Testis (tissue), 3 donors: ENCODE data around the gene WDFY2. TPM values are rescaled to one million over a fixed set of nuclear protein-coding genes. Genes with fewer than 3 reads are reported as not detected.

Experiments
- DNase-seq: peaks from one replicate; pipeline ENCODE4 v3.0.0-alpha.2; 2019
- H3K27ac ChIP-seq, 2 donors: fragments of 200-600 bp; sonication (generic); one replicate each; pipeline ENCODE4 v1.5.1; 2019
- H3K27me3 ChIP-seq: fragments of 200-600 bp; sonication (generic); one replicate; pipeline ENCODE4 v1.5.1; 2019
- H3K36me3 ChIP-seq: fragments of 200-600 bp; sonication (generic); one replicate; pipeline ENCODE4 v1.5.1; 2017; ENCODE audit warnings: low read depth; ENCODE audit errors: missing control alignments
- H3K4me1 ChIP-seq: fragments of 200-600 bp; sonication (generic); one replicate; pipeline ENCODE4 v1.5.1; 2019
- H3K4me3 ChIP-seq, 2 donors: fragments of 200-600 bp; sonication (generic); one replicate each; pipeline ENCODE4 v1.5.1; 2017 to 2019
- H3K9me3 ChIP-seq: fragments of 200-600 bp; sonication (generic); one replicate; pipeline ENCODE4 v1.5.1; 2017
- CTCF ChIP-seq, 3 experiments: fragments of 450-650 bp in 2 of 3; fragments of 200-600 bp in 1 of 3; sonication (generic) in 1 of 3; IDR thresholded peaks; one replicate each; pipeline ENCODE4 v1.5.1; 2016 to 2019; ENCODE audit warnings: antibody characterized with exemption in 3 of 3, mild to moderate bottlenecking in 2 of 3, moderate library complexity in 1 of 3
- POLR2A ChIP-seq: fragments of 450-650 bp; IDR thresholded peaks from one replicate; pipeline ENCODE4 v1.6.1; 2017; ENCODE audit warnings: antibody characterized with exemption, mild to moderate bottlenecking, moderate library complexity
- whole genome bisulfite sequencing, 2 donors: methylation state at CpG; one replicate each; pipeline ENCODE4 v1.1.5; 2018; 5-methylcytosine and 5-hydroxymethylcytosine counted together
- intact Hi-C: fragments of 100-400 bp; cut with DNase I; formaldehyde crosslinking; loops from one replicate; pipeline ENCODE4 v1.15.1; 2023; ENCODE audit warnings: low total_unique reads
- polyA plus RNA-seq: library from polyadenylated mRNA; stranded (reverse); fragments of 350-450 nt; fragmentation: Illumina TruSeq; extraction: RNeasy Lipid Tissue Mini Kit (QIAGEN cat#74804); gene quantifications from one replicate; pipeline ENCODE4 v1.2.3, GENCODE V29; 2014; ENCODE audit warnings: low read depth, low replicate concordance; ENCODE audit not compliant: insufficient read depth
- total RNA-seq, 2 donors: library from RNA; depleted of rRNA; stranded (reverse); fragments of >200 nt; gene quantifications; one replicate each; pipeline ENCODE4 v1.2.3, GENCODE V29; 2016

The WDFY2 gene
- total and polyA plus RNA-seq, 3 donors from 2014 or later, result 17.1 to 45.8 (median 36.1) TPM

- WGBS, 2 donors, result 92 to 95% methylated on average over 3 of the region's 3 CpGs
- TF ChIP-seq CTCF (IDR thresholded peaks at IDR 0.05) (no peak), POLR2A (no peak)
- intact Hi-C loops, result no loop called here
- H3K36me3 ChIP-seq, result no peaks in the 10 kb centered on the region
- no peak for DNase-seq
- H3K27me3 ChIP-seq, result no peaks in the 10 kb centered on the region
- H3K27ac ChIP-seq, result no peak overlapping the region
- no peak overlapping the region for H3K4me3 ChIP-seq
- H3K9me3 ChIP-seq, result no peaks in the 10 kb centered on the region
- no peaks in the 10 kb centered on the region for H3K4me1 ChIP-seq
These were observed 131.4 kb downstream of the WDFY2 start for GRCh38 chr13:51715613-51716012.

GRCh38 chr13:51717786-51718398, 133.6 kb downstream of the WDFY2 start:
- WGBS, 2 donors, result 73 to 94% methylated on average over 1 of the region's 1 CpG
- H3K27ac ChIP-seq, result no peak overlapping the region
- TF ChIP-seq POLR2A (no peak), CTCF (IDR thresholded peaks at IDR 0.05) (no peak)

GRCh38 chr13:51719394-51719793, 135.1 kb downstream of the WDFY2 start:
- H3K36me3 ChIP-seq, result no peaks in the 10 kb centered on the region

More at GRCh38 chr13:51717786-51718398, 133.6 kb downstream of the WDFY2 start:
- intact Hi-C loops, result no loop called here
- DNase-seq, result no peak
- no peaks in the 10 kb centered on the region for H3K9me3 ChIP-seq
- H3K4me3 ChIP-seq, result no peak overlapping the region
- H3K4me1 ChIP-seq, result no peaks in the 10 kb centered on the region
- no peaks in the 10 kb centered on the region for H3K27me3 ChIP-seq
- H3K36me3 ChIP-seq, result no peaks in the 10 kb centered on the region

GRCh38 chr13:51721496-51721895, 137.2 kb downstream of the WDFY2 start:
- TF ChIP-seq CTCF (IDR thresholded peaks at IDR 0.05) (no peak), POLR2A (no peak)
- intact Hi-C loops, result no loop called here
- Histone ChIP-seq H3K27me3 (no peaks in the 10 kb centered on the region), H3K36me3 (no peaks in the 10 kb centered on the region), H3K9me3 (no peaks in the 10 kb centered on the region), H3K4me3 (no peak overlapping the region), H3K4me1 (no peaks in the 10 kb centered on the region), H3K27ac (no peak overlapping the region)
- no peak for DNase-seq
- WGBS, 2 donors, result 74 to 78% methylated on average over 3 of the region's 3 CpGs

More at GRCh38 chr13:51719394-51719793, 135.1 kb downstream of the WDFY2 start:
- 100% methylated on average over 1 of the region's 1 CpG for WGBS, 2 donors
- Histone ChIP-seq H3K9me3 (no peaks in the 10 kb centered on the region), H3K27ac (no peak overlapping the region), H3K27me3 (no peaks in the 10 kb centered on the region), H3K4me3 (no peak overlapping the region), H3K4me1 (no peaks in the 10 kb centered on the region)
- DNase-seq, result no peak
- TF ChIP-seq CTCF (IDR thresholded peaks at IDR 0.05) (no peak), POLR2A (no peak)
- intact Hi-C loops, result no loop called here

- Histone ChIP-seq H3K36me3 (no peaks in the 10 kb centered on the region), H3K4me1 (peaks cover 7% of the 10 kb centered on the region), H3K4me3 (no peak overlapping the region), H3K27me3 (no peaks in the 10 kb centered on the region), H3K9me3 (no peaks in the 10 kb centered on the region), H3K27ac (no peak overlapping the region)
- WGBS, 2 donors, result 95 to 97% methylated on average over 6 of the region's 6 CpGs
- intact Hi-C loops, result no loop called here
- no peak for DNase-seq
- TF ChIP-seq POLR2A (no peak), CTCF (IDR thresholded peaks at IDR 0.05) (no peak)
These were observed 139.3 kb downstream of the WDFY2 start for GRCh38 chr13:51723529-51723928.
